Activated CD8-positive, alpha-beta T cell treated with anti-CD3 and anti-CD28 coated beads for 36 hours (primary cell): ENCODE results near the gene TRAPPC3L. TPM values are rescaled to one million over a fixed set of nuclear protein-coding genes. Genes with fewer than 3 reads are reported as not detected.

Source experiments
- ATAC-seq: fragments of 200-7000 bp; cut with Tn5 transposase; one replicate; pipeline ENCODE4 v1.10.0; 2021; ENCODE audit warnings: mild to moderate bottlenecking, moderate library complexity
- CTCF ChIA-PET: fragments of 350-600 bp; sonication (Branson Sonifier 250); formaldehyde crosslinking; loops from one replicate; lab custom pipeline; 2021; ENCODE audit warnings: antibody characterized with exemption; lab: Charles Lee
- POLR2A ChIA-PET: fragments of 350-600 bp; sonication (Branson Sonifier 250); formaldehyde crosslinking; loops from one replicate; lab custom pipeline; 2021; ENCODE audit warnings: antibody characterized with exemption; lab: Charles Lee
- DNase-seq: peaks from one replicate; pipeline ENCODE4 v3.0.0-alpha.2; 2020
- H3K27ac Mint-ChIP-seq: one replicate; pipeline ENCODE4 v1.8.0; 2021; ENCODE audit warnings: mild to moderate bottlenecking, mixed read lengths
- H3K27me3 Mint-ChIP-seq: one replicate; pipeline ENCODE4 v1.8.0; 2021; ENCODE audit warnings: mixed read lengths
- H3K36me3 Mint-ChIP-seq: one replicate; pipeline ENCODE4 v1.8.0; 2021; ENCODE audit warnings: low read depth, mixed read lengths
- H3K4me1 Mint-ChIP-seq: one replicate; pipeline ENCODE4 v1.8.0; 2021; ENCODE audit warnings: low read depth, mixed read lengths
- H3K4me3 Mint-ChIP-seq: one replicate; pipeline ENCODE4 v1.8.0; 2021; ENCODE audit warnings: mild to moderate bottlenecking, moderate library complexity, mixed read lengths
- H3K9me3 Mint-ChIP-seq: one replicate; pipeline ENCODE4 v1.8.0; 2021; ENCODE audit warnings: mixed read lengths
- CTCF ChIP-seq: fragments of 200-600 bp; IDR thresholded peaks from one replicate; pipeline ENCODE4 v1.8.0; 2022; ENCODE audit warnings: antibody characterized with exemption, mild to moderate bottlenecking
- intact Hi-C: fragments of 100-400 bp; cut with micrococcal nuclease; formaldehyde crosslinking; loops from one replicate; pipeline ENCODE4 v1.10.0; 2022
- total RNA-seq, 2 experiments: library from RNA; stranded (reverse); gene quantifications; one replicate each; pipeline ENCODE4 v1.2.3, GENCODE V29; 2021

TRAPPC3L gene
- total RNA-seq, result not detected

GRCh38 chr6:116545651-116546050 is at the start of gene TRAPPC3L:
Gene TRAPPC3L (minus strand): TSS chr6:116545684. CDS start chr6:116545514, 170 bp downstream.
- H3K27ac Mint-ChIP-seq, result no peak within 1 kb of the TSS
- H3K36me3 Mint-ChIP-seq, result no peaks in the 10 kb centered on the region
- ChIA-PET CTCF (interaction anchor here (0.7 to 1.1 kb wide), 3 partner anchors 9 to 277 kb away, joined by 3 read pairs; no protein-coding TSS in a partner anchor), POLR2A (no interaction called here)
- H3K27me3 Mint-ChIP-seq, result peaks cover 12% of the 10 kb centered on the region
- H3K4me1 Mint-ChIP-seq, result no peaks in the 10 kb centered on the region
- no peak for ATAC-seq
- TF ChIP-seq CTCF, result no peak
- no peak for DNase-seq
- H3K9me3 Mint-ChIP-seq, result no peaks in the 10 kb centered on the region
- intact Hi-C loops, result no loop called here
- H3K4me3 Mint-ChIP-seq, result no peak within 1 kb of the TSS

- Mint-ChIP-seq H3K27ac (no peak overlapping the region), H3K4me1 (no peaks in the 10 kb centered on the region), H3K36me3 (peaks cover 35% of the 10 kb centered on the region), H3K9me3 (no peaks in the 10 kb centered on the region), H3K4me3 (no peak overlapping the region), H3K27me3 (no peaks in the 10 kb centered on the region)
- TF ChIP-seq CTCF, result no peak
- POLR2A ChIA-PET, result no interaction called here
- intact Hi-C loops, result no loop called here
- CTCF ChIA-PET, result no interaction called here
- DNase-seq, result no peak
- no peak for ATAC-seq
These were observed 49.8 kb upstream of the TRAPPC3L start for GRCh38 chr6:116595247-116595646.

DNA sequence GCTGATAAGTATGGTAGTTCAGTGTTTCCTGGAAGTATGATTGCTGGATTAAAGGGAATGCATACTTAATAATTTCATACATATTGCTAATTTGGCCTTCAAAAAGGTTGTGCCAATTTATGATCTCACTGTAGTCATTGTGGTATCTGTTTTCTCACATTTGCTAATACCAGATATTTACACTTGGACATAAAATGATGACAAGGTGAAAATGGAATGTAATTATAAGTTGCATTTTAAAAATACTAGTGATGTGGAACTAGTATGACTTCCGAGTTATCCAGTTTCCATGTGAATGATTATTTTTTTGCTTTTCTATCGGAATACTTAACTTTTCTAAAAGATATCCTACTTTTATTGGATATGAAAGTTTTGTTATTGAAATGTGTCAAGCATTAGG is 41.3 kb upstream of the TRAPPC3L start:
- DNase-seq (no peak), ATAC-seq (no peak)
- CTCF ChIA-PET, result no interaction called here
- Mint-ChIP-seq H3K9me3 (no peaks in the 10 kb centered on the region), H3K27ac (no peak overlapping the region), H3K4me3 (no peak overlapping the region), H3K27me3 (no peaks in the 10 kb centered on the region), H3K36me3 (peaks cover 37% of the 10 kb centered on the region), H3K4me1 (no peaks in the 10 kb centered on the region)
- POLR2A ChIA-PET, result no interaction called here
- no peak for TF ChIP-seq CTCF
- intact Hi-C loops, result no loop called here

GRCh38 chr6:116586276-116586675 is 40.8 kb upstream of the TRAPPC3L start:
- Mint-ChIP-seq H3K9me3 (no peaks in the 10 kb centered on the region), H3K27ac (no peak overlapping the region), H3K4me1 (no peaks in the 10 kb centered on the region), H3K36me3 (peaks cover 36% of the 10 kb centered on the region), H3K27me3 (no peaks in the 10 kb centered on the region), H3K4me3 (no peak overlapping the region)
- POLR2A ChIA-PET, result no interaction called here
- CTCF ChIA-PET, result no interaction called here
- DNase-seq, result no peak
- TF ChIP-seq CTCF, result no peak
- ATAC-seq, result no peak
- intact Hi-C loops, result no loop called here

- peaks cover 29% of the 10 kb centered on the region for H3K4me1 Mint-ChIP-seq
- no peak for TF ChIP-seq CTCF
- no peak overlapping the region for H3K27ac Mint-ChIP-seq
- DNase-seq (no peak), ATAC-seq (no peak)
- peaks cover 43% of the 10 kb centered on the region for H3K36me3 Mint-ChIP-seq
- H3K9me3 Mint-ChIP-seq, result no peaks in the 10 kb centered on the region
- no peaks in the 10 kb centered on the region for H3K27me3 Mint-ChIP-seq
- CTCF ChIA-PET, result interaction anchor here (1.3 to 2.1 kb wide), 3 partner anchors 8 to 19 kb away, joined by 5 to 6 read pairs (median 5); partner anchors contain the start of gene RWDD1
- no peak overlapping the region for H3K4me3 Mint-ChIP-seq
- POLR2A ChIA-PET, result interaction anchor here (1.6 kb wide), 1 partner anchor 9 kb away, joined by 5 read pairs; the partner anchor contains the start of gene RWDD1
- intact Hi-C loops, result no loop called here
These were observed 34.7 kb upstream of the TRAPPC3L start for GRCh38 chr6:116580198-116580597.
